GM18870 (cell line): ENCODE measurements around the gene CTNNA3.

Experiments
- ATAC-seq: cut with Tn5 transposase; IDR thresholded peaks from one replicate; pipeline ENCODE4 v1.9.1; 2021; ENCODE audit warnings: moderate library complexity; ENCODE audit not compliant: unreplicated experiment

The CTNNA3 gene

GRCh38 chr10:67046507-67046906 lies 649.5 kb downstream of the CTNNA3 start:
- ATAC-seq, result no peak

GRCh38 chr10:67045404-67045803 lies 650.6 kb downstream of the CTNNA3 start:
- no peak for ATAC-seq

GRCh38 chr10:67043041-67043440 lies 653.0 kb downstream of the CTNNA3 start:
- ATAC-seq, result no peak

- ATAC-seq, result no peak
These were observed 659.2 kb downstream of the CTNNA3 start for GRCh38 chr10:67036808-67037207.

- no peak for ATAC-seq
These were observed 662.1 kb downstream of the CTNNA3 start for GRCh38 chr10:67033878-67034277.

GRCh38 chr10:67022099-67022498 lies 673.9 kb downstream of the CTNNA3 start:
- no peak for ATAC-seq

GRCh38 chr10:67017218-67017617 lies 678.8 kb downstream of the CTNNA3 start:
- no peak for ATAC-seq

GRCh38 chr10:67015225-67015624 lies 680.8 kb downstream of the CTNNA3 start:
- ATAC-seq, result peak; percentile 56

GRCh38 chr10:67011981-67012380 lies 684.0 kb downstream of the CTNNA3 start:
- ATAC-seq, result no peak

GRCh38 chr10:67011480-67011879 lies 684.5 kb downstream of the CTNNA3 start:
- no peak for ATAC-seq

GRCh38 chr10:67005981-67006380 lies 690.0 kb downstream of the CTNNA3 start:
- no peak for ATAC-seq

GRCh38 chr10:67004690-67005089 lies 691.3 kb downstream of the CTNNA3 start:
- ATAC-seq, result no peak

GRCh38 chr10:66999762-67000545 lies 696.0 kb downstream of the CTNNA3 start:
- no peak for ATAC-seq

- ATAC-seq, result no peak
These were observed 699.0 kb downstream of the CTNNA3 start for GRCh38 chr10:66996996-66997395.

GRCh38 chr10:66990143-66990830 lies 705.7 kb downstream of the CTNNA3 start:
- no peak for ATAC-seq

GRCh38 chr10:66983475-66983818 lies 712.5 kb downstream of the CTNNA3 start:
- ATAC-seq, result no peak

- ATAC-seq, result no peak
These were observed 713.1 kb downstream of the CTNNA3 start for GRCh38 chr10:66982792-66983474.

- no peak for ATAC-seq
These were observed 714.0 kb downstream of the CTNNA3 start for GRCh38 chr10:66982053-66982420.

GRCh38 chr10:66981361-66982052 lies 714.5 kb downstream of the CTNNA3 start:
- ATAC-seq, result no peak

GRCh38 chr10:66980246-66980815 lies 715.7 kb downstream of the CTNNA3 start:
- no peak for ATAC-seq

GRCh38 chr10:66964946-66965345 lies 731.0 kb downstream of the CTNNA3 start:
- ATAC-seq, result no peak
